SKM-1 treated with dmso at 0.1 percent for 144 hours (cell line): ENCODE measurements around the gene ABCD2.
"Not testable (repeated sequence)": the region's sequence is repeated elsewhere in the genome, so short reads cannot be mapped to it uniquely, and the experiment has no call there.

ENCODE experiments used
- DNase-seq: peaks from one replicate; lab custom pipeline; 2025; ENCODE audit not compliant: unreplicated experiment; lab: John Stamatoyannopoulos, UW

ABCD2 gene

DNA sequence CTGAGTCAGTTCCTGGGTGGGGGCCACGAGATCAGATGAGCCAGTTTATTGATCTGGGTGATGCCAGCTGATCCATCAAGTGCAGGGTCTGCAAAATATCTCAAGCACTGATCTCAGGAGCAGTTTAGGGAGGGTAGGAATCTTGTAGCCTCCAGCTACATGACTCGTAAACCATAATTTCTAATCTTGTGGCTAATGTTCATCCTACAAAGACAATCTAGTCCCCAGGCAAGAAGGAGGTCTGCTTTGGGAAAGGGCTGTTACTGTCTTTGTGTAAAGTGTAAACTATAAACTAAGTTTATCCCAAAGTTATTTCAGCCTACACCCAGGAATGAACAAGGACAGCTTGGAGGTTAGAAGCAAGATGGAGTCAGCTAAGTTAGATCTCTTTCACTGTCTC, 75.4 kb downstream of the ABCD2 start:
- not testable (repeated sequence) for DNase-seq

DNA sequence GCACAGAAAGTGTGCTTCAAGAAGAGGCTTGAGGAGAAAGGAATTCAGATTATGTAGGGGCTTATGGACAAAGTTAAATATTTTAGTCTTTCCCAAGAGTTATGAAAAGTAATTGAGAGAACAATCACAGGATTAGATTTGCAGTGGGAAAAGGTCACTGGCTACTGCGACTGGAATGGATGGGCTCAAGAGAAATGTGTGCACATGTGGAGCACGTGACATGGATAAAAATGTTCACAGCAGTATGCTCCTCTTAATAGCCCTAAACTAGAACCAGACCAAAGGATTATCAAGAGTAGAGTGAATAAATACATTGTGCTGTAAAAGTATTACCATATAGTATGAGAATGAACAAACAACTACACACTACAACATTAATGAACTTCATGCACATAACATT, 78.1 kb downstream of the ABCD2 start:
- no peak for DNase-seq

DNA sequence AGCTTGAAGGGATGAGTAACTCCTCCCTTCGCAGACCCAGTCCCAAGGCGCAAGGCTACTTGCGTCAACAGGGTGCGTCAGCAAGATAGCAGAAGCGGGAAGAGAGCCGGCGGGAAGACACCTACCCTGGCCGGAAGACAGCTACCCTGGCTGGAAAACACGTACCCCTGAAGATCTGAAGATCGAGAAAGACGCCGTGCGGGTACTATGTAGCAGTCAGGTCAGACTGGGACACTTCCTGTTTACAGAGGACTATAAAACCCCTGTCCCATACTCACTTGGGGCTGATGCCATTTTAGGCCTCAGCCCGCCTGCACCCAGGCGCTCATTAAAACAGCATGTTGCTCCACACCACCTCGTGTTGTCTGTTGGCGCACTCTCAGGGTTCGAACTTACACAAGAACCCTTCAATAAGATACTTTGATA, 80.9 kb downstream of the ABCD2 start:
- DNase-seq = no peak

DNA sequence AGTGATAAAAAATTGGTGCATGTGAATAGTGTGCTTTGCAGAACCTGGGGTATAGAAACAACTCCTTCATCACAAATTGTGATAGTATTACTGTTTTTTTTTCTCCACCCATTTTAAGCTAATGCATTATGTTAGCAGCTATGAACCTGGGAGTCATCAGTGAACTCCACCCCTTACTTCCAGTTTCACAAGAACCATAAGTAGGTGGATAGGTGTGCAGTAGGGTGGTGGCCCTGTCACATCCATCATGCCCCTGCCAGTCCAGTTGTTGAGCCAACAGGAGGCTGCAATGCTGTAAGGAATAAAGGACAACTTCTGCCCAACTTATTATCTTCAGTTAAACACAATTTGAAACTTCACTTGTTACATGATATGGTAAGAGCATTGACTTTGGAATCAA, 85.7 kb downstream of the ABCD2 start:
- no peak for DNase-seq

DNA sequence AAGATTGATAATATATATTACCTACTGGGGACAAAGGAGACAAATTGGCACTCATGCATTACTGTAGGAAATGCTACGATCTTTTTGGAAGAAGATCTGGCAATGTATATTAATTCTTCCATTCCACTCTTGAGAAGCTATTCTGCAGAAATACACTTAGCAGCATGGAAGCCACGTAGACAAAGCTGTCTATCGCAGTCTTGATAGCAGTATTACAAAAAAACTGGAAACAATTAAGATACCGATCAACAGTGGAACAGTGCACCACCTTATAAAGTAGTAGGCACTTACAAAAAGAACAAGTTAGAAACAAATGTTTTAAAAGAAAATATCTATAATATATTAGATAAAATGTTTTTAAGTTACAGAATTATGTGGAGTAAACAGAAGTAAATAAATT, 87.2 kb downstream of the ABCD2 start:
- DNase-seq = no peak

DNA sequence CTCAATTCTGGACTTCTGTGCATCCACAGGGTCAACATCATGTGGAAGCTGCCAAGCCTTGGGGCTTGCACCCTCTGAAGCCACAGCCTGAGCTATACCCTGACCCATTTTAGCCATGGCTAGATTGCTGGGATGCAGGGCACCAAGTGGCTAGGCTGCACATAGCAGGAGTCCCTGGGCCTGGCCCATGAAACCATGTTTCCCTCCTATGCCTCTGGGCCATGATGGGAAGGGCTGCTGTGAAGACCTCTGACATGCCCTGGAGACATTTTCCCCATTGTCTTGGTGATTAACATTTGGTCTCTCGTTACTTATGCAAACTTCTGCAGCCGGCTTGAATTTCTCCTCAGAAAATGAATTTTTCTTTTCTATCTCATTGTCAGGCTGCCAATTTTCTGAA, 92.6 kb downstream of the ABCD2 start:
- no peak for DNase-seq

DNA sequence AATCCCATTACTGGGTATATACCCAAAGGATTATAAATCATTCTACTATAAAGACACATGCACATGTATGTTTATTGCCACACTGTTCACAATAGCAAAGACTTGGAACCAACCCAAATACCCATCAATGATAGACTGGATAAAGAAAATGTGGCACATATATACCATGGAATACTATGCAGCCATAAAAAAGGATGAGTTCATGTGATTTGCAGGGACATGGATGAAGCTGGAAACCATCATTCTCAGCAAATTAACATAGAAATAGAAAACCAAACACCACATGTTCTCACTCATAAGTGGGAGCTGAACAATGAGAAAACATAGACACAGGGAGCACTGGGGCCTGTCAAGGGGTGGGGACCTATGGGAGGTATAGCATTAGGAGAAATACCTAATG, 97.4 kb downstream of the ABCD2 start:
- DNase-seq = not testable (repeated sequence)

DNA sequence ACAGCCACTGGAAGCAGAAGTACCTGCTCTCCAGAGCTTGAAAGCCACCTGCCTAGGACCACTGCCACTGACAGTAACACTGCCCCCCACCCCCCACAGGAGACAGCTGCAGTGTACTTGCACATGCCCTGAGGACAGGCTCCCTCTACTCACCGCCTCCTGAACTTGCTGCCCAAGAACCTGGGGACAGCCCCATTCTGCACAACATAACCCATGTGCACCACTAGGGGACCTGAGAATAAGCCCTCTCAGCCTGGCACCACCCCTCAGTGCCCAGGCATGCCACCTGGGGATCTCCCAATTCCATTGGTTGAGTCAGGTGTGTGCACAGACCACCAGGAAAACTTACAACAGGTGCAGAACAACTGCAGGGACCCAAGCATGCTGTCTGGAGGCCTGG, 109.6 kb downstream of the ABCD2 start:
- no peak for DNase-seq

DNA sequence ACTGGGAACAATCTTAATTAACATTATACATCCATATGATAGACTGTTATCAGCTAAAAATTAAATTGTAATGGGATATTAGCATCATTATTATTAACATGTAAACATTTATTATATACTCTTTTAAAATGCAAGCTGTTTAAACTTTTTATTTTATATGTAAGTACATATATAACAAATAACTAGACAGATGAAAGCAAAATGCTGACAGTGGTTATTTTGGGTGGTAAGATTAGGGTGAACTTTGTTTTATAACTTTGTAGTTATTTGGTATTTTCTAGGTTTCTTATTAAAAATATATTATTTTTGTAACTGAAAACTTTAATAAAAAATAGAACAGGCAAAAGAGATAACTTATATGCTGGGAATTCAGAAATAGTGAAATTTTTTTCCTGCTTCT, 114.0 kb downstream of the ABCD2 start:
- DNase-seq = no peak

DNA sequence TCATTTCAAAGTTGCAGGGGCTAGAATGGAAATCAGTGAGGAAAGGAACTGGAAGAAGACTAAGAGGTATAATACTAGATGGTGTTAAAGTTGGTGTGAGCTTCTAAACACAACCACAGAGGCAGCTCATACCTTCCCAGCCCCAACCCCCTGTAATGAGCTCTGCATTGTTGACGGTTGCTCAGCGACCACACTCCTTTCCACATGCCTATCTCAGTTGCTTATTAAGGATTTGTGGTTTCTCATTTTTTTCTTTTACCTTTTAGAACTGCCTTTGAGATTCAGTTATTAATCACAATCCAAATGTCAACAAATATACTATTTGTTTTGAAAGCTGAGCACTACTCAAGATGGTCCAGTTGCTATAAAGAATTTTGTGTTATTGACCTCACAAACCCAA, 114.6 kb downstream of the ABCD2 start:
- DNase-seq = no peak

DNA sequence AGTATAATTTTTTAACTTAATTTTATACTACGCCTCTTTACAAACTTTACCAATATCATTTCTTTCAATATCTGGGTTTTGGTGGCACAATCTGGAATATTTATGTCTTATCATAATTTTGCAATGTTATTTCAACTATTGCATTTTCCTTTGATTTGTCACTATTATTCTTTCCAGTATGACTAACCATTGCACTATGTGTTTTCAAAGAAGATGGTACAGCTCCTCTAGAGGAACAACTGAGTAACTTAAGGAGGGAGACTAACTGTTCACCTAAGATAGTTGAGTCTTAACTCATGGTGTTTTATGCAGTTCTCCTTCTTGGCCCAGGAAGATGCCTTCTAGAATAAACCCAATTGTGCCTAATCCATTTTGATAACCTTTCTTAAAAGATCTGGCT, 116.2 kb downstream of the ABCD2 start:
- no peak for DNase-seq

DNA sequence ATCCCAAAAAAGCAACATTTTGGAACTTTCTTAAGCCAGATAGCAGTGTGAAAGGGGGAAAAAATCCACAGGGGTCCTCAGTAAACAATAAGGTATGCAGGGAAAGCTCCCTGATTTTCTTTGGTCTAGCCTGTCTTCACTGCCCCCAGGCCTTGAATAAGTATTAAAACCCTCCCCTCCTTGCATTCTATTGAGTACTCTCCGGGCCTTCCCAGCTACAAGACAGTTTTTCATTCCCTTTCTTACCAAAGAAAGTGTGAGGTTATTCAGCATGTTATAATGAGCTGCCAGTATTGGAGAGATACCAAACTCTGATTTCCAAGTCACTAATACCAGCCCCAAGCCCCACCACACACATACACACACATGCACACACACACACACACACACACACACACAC, 116.9 kb downstream of the ABCD2 start:
- no peak for DNase-seq
